DMS79 treated with DMSO at 0.1 percent for 48 hours (cell line): ENCODE results near the gene C19orf81.
"Not testable (repeated sequence)": the region's sequence is repeated elsewhere in the genome, so short reads cannot be mapped to it uniquely, and the experiment has no call there.

Source experiments
- DNase-seq: peaks from one replicate; lab custom pipeline; 2025; lab: John Stamatoyannopoulos, UW

The C19orf81 gene

GRCh38 chr19:50649433-50650391 lies at the start of gene C19orf81:
TSS of gene C19orf81 (plus strand) at chr19:50649445. CDS start at chr19:50649445, 0 bp downstream.
- DNase-seq: no peak

- DNase-seq: no peak
Observed at GRCh38 chr19:50601407-50602088, 47.7 kb upstream of the C19orf81 start.

- no peak for DNase-seq
Observed at GRCh38 chr19:50602089-50602422, 47.2 kb upstream of the C19orf81 start.

- DNase-seq: no peak
Observed at GRCh38 chr19:50602496-50602895, 46.7 kb upstream of the C19orf81 start.

- DNase-seq: no peak
Observed at GRCh38 chr19:50602935-50603334, 46.3 kb upstream of the C19orf81 start.

GRCh38 chr19:50604264-50605073 lies 44.8 kb upstream of the C19orf81 start:
- not testable (repeated sequence) for DNase-seq

GRCh38 chr19:50606059-50606836 lies 43.0 kb upstream of the C19orf81 start:
- not testable (repeated sequence) for DNase-seq

GRCh38 chr19:50607388-50607787 lies 41.9 kb upstream of the C19orf81 start:
- DNase-seq: no peak

- no peak for DNase-seq
Observed at GRCh38 chr19:50607874-50608785, 41.1 kb upstream of the C19orf81 start.

- DNase-seq: not testable (repeated sequence)
Observed at GRCh38 chr19:50612504-50613404, 36.5 kb upstream of the C19orf81 start.

GRCh38 chr19:50618379-50618778 lies 30.9 kb upstream of the C19orf81 start:
- DNase-seq: not testable (repeated sequence)

GRCh38 chr19:50619184-50619583 lies 30.1 kb upstream of the C19orf81 start:
- DNase-seq: not testable (repeated sequence)

GRCh38 chr19:50620394-50620906 lies 28.8 kb upstream of the C19orf81 start:
- not testable (repeated sequence) for DNase-seq

- no peak for DNase-seq
Observed at GRCh38 chr19:50624949-50625600, 24.2 kb upstream of the C19orf81 start.

- no peak for DNase-seq
Observed at GRCh38 chr19:50626011-50626410, 23.2 kb upstream of the C19orf81 start.

- no peak for DNase-seq
Observed at GRCh38 chr19:50626795-50627194, 22.4 kb upstream of the C19orf81 start.

- no peak for DNase-seq
Observed at GRCh38 chr19:50628146-50628545, 21.1 kb upstream of the C19orf81 start.

- no peak for DNase-seq
Observed at GRCh38 chr19:50628551-50628950, 20.7 kb upstream of the C19orf81 start.

GRCh38 chr19:50629194-50629593 lies 20.1 kb upstream of the C19orf81 start:
- no peak for DNase-seq
